ENCODE measurements around the gene FILIP1. TPM values are rescaled to one million over a fixed set of nuclear protein-coding genes. Genes with fewer than 3 reads are reported as not detected.

FILIP1 gene
- total RNA-seq, 2 experiments from 2014 or later, result not detected

GRCh38 chr6:75497994-75498393, 4.4 kb upstream of the FILIP1 start:
- Histone ChIP-seq H3K79me2 (ENCODE audit: insufficient read depth, low read depth, low read length) (no peaks in the 10 kb centered on the region), H3K4me3 (ENCODE audit: low read depth, low read length, poor library complexity, severe bottlenecking) (no peak overlapping the region), H3K36me3 (ENCODE audit: insufficient read depth, low read length) (no peaks in the 10 kb centered on the region), H3K4me1 (ENCODE audit: insufficient read depth, low read length, poor library complexity, severe bottlenecking) (no peaks in the 10 kb centered on the region), H3K27ac (ENCODE audit: low read depth, low read length, poor library complexity, severe bottlenecking) (no peak overlapping the region), H3K4me2 (ENCODE audit: low read length) (no peak overlapping the region), H2AFZ (ENCODE audit: low read length) (no peak overlapping the region), H3K9me3 (ENCODE audit: low read length) (no peaks in the 10 kb centered on the region), H3K9me2 (ENCODE audit: insufficient read depth, low read length) (no peaks in the 10 kb centered on the region), H4K20me1 (ENCODE audit: insufficient read depth, low read length) (no peaks in the 10 kb centered on the region)
- BruUV-seq (replicated peaks), result no TSS peak
- DNase-seq (ENCODE audit: low spot score), result no peak
- intact Hi-C loops (cut with micrococcal nuclease; ENCODE audit: unreplicated experiment), result no loop called here
- no peak for TF ChIP-seq CTCF (conservative IDR thresholded peaks at IDR 0.05; ENCODE audit: low read length)
- no peak for TF ChIP-seq EZH2phosphoT487 (IDR thresholded peaks at IDR 0.05; ENCODE audit: borderline replicate concordance, low read depth, low read length)
- ChIA-PET POLR2A (interaction anchor here (1.1 kb wide), 1 partner anchor 10 kb away, joined by 3 read pairs; no protein-coding TSS in a partner anchor), CTCF (ENCODE audit: unreplicated experiment) (no interaction called here)

- no peaks in the 10 kb centered on the region for H3K36me3 ChIP-seq (ENCODE audit: insufficient read depth, low read length)
- no peaks in the 10 kb centered on the region for H3K9me3 ChIP-seq (ENCODE audit: low read length)
- no peak overlapping the region for H3K4me3 ChIP-seq (ENCODE audit: low read depth, low read length, poor library complexity, severe bottlenecking)
- no peak overlapping the region for H3K4me2 ChIP-seq (ENCODE audit: low read length)
- H4K20me1 ChIP-seq (ENCODE audit: insufficient read depth, low read length), result no peaks in the 10 kb centered on the region
- TF ChIP-seq CTCF (conservative IDR thresholded peaks at IDR 0.05; ENCODE audit: low read length) (no peak), EZH2phosphoT487 (IDR thresholded peaks at IDR 0.05; ENCODE audit: borderline replicate concordance, low read depth, low read length) (no peak)
- H3K4me1 ChIP-seq (ENCODE audit: insufficient read depth, low read length, poor library complexity, severe bottlenecking), result no peaks in the 10 kb centered on the region
- no peak overlapping the region for H2AFZ ChIP-seq (ENCODE audit: low read length)
- no TSS peak for BruUV-seq (replicated peaks)
- DNase-seq (ENCODE audit: low spot score), result no peak
- intact Hi-C loops (cut with micrococcal nuclease; ENCODE audit: unreplicated experiment), result no loop called here
- H3K27ac ChIP-seq (ENCODE audit: low read depth, low read length, poor library complexity, severe bottlenecking), result no peak overlapping the region
- no peaks in the 10 kb centered on the region for H3K79me2 ChIP-seq (ENCODE audit: insufficient read depth, low read depth, low read length)
- no peaks in the 10 kb centered on the region for H3K9me2 ChIP-seq (ENCODE audit: insufficient read depth, low read length)
- CTCF ChIA-PET (ENCODE audit: unreplicated experiment), result no interaction called here
- POLR2A ChIA-PET, result interaction anchor here (0.7 kb wide), 1 partner anchor 421 kb away, joined by 3 read pairs; no protein-coding TSS in a partner anchor
Observed at GRCh38 chr6:75495011-75495410, 1.4 kb upstream of the FILIP1 start.

GRCh38 chr6:75494290-75494689, 690 bp upstream of the FILIP1 start:
- DNase-seq (ENCODE audit: low spot score), result no peak
- Histone ChIP-seq H2AFZ (ENCODE audit: low read length) (no peak overlapping the region), H3K4me2 (ENCODE audit: low read length) (no peak overlapping the region), H3K27ac (ENCODE audit: low read depth, low read length, poor library complexity, severe bottlenecking) (no peak overlapping the region), H3K36me3 (ENCODE audit: insufficient read depth, low read length) (no peaks in the 10 kb centered on the region), H3K4me3 (ENCODE audit: low read depth, low read length, poor library complexity, severe bottlenecking) (no peak overlapping the region), H3K4me1 (ENCODE audit: insufficient read depth, low read length, poor library complexity, severe bottlenecking) (no peaks in the 10 kb centered on the region), H3K9me3 (ENCODE audit: low read length) (no peaks in the 10 kb centered on the region), H3K79me2 (ENCODE audit: insufficient read depth, low read depth, low read length) (no peaks in the 10 kb centered on the region), H4K20me1 (ENCODE audit: insufficient read depth, low read length) (no peaks in the 10 kb centered on the region), H3K9me2 (ENCODE audit: insufficient read depth, low read length) (no peaks in the 10 kb centered on the region)
- no peak for TF ChIP-seq CTCF (conservative IDR thresholded peaks at IDR 0.05; ENCODE audit: low read length)
- no peak for TF ChIP-seq EZH2phosphoT487 (IDR thresholded peaks at IDR 0.05; ENCODE audit: borderline replicate concordance, low read depth, low read length)
- POLR2A ChIA-PET, result interaction anchor here (0.6 to 1.9 kb wide), 3 partner anchors 12 to 64 kb away, joined by 3 to 5 read pairs (median 3); no protein-coding TSS in a partner anchor
- CTCF ChIA-PET (ENCODE audit: unreplicated experiment), result no interaction called here
- intact Hi-C loops (cut with micrococcal nuclease; ENCODE audit: unreplicated experiment), result no loop called here
- no TSS peak for BruUV-seq (replicated peaks)

Data from OCI-LY7 (cell line).